SKM-1 treated with dmso at 0.1 percent for 144 hours (cell line): Measurements from ENCODE around the gene BBX.
A peak's percentile ranks its signal among the peaks of the same experiment; 100 is the strongest.

Source experiments
- DNase-seq: peaks from one replicate; lab custom pipeline; 2025; ENCODE audit not compliant: unreplicated experiment; lab: John Stamatoyannopoulos, UW

Gene BBX

DNA sequence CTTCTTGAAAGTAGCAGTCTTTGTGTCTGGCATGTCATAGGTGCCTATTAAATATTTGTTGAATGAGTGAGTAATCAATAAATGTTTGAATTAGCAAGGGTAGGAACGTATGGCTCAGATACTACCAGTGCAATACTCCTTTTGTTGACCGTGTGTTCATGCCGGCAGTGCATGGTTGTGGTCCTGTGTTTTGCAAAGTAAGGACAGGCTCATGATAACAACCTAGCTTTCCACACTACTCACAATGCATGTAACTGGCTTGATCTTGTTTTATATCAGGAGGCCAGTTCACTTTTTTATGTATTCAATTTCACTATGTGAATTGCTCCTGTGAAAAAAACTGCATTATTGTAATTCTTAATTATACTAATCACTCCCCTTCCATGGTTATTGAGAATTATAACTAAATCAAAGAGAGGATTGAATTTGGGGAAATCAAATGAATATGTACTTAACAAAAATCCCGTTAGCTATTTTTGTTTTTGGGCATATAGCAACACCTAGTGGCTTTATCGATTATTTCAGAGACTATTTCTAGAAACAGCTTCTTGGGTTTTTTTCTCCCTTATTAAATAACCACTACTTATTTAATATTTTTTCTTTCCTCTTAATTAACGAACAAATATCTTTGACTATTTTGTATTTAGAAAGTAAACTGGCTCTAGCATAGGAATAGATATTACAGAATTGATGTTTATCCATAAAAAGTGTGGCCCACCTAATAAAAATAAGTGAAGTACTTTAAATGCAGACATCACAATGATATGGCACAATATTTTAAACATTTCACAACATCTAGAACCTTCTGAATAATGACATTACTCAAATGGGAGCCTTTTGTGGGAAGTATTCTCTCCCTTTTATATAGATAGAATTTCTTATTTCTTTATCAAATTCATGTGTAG is 218.5 kb downstream of the BBX start:
- DNase-seq, result no peak

DNA sequence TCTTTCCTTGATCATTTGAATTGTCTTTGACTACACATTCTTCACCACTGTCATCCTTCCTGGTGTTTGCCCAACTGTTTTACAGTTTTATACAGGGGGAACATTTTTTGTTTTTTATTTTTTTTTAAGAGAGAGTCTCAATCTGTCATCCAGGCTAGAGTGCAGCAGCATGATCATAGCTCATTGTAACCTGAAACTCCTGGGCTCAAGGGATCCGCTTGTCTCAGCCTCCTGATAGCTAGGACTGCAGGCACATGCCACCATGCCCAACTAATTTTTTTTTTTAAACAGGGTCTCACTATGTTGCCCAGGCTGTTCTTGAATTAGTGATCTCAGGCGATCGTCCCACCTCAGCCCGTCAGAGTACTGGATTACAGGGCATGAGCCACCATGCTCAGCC is 222.6 kb downstream of the BBX start:
- no peak for DNase-seq

DNA sequence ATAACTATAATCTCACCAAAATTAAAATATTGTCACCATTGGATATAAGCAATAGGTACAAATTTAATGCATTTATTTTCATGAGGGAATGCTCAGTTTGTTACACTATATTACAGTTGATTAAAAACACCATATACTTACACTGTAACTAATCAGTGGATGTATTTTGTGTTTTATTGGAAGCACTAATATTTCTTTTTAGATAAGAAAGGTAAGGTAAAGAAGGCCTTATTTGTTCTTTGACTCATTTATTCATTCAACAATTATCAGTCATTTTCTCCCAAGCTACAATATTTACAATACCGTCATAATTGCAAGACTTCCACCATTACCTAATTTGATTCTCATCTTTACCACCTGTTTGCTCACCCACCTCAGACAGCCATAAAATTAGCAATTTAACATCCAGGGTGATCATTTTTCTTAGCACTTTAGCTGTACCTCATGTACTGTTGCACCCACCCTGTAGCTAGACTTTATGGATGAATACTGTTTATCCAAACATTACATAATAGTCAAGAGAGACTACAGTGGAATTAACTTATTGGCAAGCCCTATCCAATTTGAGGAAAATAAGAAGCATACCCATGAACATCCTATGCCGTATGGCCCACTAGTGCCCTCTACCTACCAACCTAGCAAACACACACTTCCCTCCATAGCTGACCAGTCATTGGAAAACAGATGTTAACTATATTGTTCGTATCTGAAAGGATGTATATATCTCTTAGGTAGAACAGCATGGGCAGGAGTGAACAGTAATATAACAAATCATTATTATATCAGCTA is 229.6 kb downstream of the BBX start:
- peak; percentile 31 for DNase-seq

DNA sequence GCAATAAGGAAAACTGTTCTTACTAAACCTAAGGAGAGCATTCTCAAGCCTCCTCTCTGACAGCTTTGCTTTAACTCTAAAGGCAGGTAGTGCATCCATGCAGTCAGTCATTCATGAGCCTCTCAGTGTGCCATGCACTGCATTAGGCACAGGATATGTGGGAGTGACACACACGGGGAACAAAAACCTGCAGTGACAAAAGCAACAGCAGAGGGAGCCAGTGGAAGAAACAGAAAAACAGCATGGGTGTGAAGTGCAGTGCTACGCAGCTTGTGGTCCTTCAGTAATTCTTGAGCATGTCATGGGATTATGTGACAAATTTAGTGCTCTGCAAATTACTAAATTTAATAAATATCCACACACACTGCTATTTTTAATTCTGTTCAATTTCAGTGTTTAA is 230.7 kb downstream of the BBX start:
- DNase-seq, result no peak

DNA sequence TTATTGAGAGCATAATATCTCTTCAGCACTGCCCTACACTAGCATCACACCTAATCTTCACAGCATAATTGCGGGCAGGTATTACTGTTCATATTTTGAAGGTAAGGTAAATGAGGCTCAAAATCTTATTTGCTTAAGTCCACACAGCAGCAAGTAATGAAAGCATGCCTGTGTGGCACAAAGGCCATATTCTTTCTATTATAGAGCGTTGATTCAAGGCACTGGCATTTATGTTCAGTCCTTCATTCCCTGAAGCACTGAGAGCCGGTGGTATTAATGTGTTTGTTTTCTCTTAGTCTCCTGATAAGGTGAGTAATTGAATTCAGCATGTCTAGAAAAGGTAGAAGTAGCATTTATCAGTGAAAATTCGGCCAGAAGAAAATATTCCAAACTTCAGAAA is 231.2 kb downstream of the BBX start:
- no peak for DNase-seq

DNA sequence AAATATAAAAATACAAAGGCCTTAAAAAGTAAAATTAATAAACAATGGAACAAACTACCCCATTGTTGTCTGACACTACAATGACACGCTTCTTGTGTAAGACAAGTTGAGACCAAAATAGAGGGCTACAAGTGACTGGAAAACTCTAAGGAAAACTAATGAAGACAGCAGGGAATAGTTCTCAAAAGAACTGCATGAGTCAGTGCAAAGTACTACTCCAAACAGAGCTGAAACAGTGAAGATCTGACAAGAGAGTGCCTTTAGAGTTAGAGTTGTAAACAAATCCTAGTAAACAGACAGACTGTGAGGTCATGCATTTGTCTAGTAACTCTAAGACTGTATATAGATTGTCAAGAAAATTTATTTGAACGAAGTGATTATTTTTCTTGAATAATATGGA is 233.9 kb downstream of the BBX start:
- DNase-seq, result no peak

DNA sequence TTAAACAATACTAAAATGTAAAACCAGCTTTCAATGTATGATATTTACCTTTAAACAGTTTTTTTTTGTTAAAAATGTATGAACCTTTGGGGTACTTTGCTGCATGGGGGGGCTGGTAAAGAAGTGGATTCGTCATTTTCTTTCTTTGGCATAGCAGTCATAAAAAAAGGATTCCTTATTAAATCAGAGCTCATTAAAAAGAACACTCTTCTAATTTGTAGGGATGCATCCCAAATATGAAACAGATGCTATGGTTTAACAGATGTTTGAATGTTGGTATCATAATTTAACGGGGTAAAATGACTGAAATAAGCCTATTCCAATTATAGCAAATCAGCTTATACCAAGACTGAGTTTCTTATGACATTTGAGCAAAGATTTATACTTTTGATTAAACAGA is 234.4 kb downstream of the BBX start:
- DNase-seq, result no peak

DNA sequence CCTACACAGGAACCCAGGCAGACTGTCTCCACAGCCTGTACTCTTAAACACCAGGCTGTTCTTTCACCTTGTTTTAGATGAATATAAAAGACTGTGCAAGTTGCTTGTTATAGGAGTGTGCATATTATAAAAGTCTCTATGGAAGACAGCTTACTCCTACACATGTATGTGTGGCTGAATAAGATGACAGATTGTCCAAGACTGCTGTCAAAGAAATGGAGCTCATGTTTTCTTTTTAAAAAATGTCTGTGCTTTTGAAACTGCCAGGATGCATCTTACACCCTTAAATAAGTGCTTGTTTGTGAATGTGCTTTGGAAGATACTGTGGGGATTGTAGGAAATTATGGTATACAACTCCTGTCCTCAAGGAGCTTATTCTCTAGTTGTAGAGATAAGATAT is 237.4 kb downstream of the BBX start:
- no peak for DNase-seq

DNA sequence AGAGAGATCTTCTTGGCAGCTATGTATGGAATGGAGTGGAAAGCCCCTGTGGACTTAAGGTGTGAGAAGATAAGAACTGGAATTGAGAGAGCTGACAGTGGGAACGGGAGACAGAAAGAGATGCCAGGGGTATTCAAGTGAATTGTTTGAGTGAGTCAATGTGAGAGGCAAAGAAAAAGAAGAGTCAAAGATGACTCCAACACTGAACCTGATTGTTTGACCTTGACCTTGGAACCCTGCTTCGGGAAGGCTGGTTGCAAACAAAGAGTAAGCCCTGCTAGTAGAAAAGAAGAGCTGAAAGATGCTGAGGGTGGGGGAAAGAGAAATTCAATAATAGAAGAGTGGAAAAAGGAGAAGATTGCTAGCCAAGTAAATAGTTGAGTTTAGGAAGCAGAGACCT is 238.6 kb downstream of the BBX start:
- DNase-seq, result no peak

DNA sequence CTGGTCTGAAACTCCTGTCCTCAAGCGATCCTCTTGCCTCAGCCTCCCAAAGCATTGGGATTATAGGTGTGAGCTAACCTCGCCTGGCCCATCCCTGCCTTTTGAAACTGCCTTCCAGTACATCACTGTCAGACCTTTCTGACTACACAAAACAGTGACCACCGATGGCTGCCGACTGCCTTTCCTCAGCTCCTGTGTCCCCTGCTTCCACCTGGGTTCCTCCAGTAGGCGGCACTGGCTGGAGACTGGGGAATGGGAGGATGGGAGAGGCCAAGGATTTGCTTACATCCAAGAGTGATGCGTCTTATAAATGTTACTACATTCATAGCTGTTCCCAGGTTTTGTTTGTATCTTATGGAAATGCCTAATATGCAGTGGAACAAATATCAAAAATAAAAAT is 242.8 kb downstream of the BBX start:
- no peak for DNase-seq

DNA sequence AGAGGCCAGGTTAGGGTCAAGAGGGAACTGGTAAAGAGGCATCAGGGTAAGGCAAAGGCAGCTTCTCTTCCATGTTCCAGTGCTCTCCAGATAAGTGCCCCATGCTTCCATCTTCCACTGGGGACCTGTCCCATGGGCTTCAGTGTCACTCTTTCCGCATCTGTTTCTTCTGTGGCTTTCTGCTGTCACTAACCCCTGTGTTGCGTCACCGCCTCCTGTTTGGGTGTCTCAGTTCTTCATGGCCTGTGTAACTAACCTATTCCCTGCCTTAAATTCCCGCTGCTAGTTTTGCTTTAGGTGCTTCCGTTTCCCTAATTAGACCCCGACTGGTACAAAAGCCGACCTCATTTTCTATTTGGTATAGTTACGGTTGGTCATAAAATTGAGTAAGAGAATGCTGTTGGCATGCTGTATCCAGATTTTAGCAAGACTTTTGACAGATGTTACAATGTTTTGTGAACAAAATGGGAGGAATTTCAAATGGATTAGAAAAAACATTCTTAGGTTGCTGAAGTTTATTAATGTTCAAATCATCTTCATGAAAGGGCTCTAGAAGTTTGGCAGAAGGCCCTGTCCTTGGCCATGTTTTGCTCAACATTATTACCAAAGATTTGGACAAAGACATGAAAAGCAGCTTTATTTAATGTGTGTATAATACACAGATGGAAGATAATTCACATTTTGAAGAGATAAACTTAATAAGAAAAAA is 245.3 kb downstream of the BBX start:
- DNase-seq, result peak; percentile 44

DNA sequence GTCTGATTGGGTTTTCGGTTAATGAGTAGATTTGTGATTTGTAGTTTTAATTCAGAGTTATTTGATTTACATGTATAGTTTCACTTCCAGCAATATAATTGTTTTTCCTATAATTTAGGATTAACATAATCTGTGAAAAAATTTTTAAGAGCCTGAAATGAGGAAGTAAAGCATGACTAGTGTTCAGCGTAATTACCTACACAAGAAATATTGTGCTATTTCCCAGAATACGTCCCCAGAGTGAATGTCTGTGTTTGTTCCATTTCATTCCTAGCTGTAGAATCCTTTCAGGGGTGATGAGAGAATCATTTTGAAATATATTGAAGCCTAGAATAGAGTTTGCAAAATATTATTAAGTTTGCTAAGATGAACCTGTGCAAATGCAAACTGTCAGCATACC is 247.1 kb downstream of the BBX start:
- DNase-seq, result no peak

DNA sequence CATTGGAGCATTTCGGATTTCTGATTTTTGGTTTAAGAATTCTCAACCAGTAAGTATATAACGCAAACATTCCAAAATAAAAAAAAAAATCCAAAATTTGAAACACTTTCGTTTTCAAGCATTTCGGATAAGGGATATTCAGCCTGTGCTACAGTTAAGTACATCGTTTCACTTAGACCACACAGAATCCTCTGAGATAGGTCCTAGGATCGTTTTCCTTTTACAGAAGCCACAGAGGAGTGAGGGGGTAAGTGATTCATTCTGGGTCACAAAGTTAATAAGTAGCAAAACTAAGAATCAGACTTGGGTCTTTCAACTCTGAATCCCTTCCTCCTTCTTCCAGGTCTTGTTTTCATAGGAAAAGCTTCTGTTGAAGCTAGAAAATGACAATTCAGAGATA is 249.3 kb downstream of the BBX start:
- DNase-seq, result no peak

DNA sequence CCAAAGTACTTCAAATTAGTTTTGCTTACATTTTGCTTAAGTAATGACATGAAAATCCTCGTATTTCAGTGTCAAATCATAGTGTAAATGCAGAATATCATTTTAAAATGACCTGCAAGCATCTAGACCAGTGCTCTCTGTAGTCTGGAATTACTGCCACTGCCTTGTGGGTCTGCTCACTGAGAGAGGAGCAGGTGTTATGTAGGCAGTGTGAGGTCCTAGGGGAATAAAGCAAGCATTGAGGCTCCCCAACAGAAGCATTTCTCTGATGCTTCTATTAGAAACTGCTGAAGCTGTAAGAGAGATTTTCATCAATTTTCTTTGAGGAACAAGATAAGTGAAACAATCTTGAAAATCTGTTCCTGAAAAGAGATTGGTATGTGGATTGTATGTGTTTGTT is 253.2 kb downstream of the BBX start:
- no peak for DNase-seq

DNA sequence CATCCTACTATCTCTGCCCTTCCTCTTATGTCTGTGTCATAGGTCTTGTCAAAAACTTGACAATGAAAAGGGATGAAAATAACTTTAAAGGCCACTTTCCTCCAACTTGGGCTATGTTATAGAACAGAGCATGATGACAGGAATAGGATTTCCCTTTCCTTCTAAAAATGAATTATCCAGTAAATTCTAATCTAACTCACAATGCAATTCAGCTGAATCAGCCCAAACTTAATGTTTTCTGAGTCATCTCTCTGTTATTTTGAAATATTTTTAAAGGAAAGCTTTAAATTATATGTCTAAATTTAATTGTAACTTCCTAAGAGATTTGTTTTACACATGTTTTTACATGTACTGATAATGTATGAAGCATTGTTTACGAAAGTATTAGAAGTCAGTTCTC is 258.5 kb downstream of the BBX start:
- DNase-seq, result no peak

DNA sequence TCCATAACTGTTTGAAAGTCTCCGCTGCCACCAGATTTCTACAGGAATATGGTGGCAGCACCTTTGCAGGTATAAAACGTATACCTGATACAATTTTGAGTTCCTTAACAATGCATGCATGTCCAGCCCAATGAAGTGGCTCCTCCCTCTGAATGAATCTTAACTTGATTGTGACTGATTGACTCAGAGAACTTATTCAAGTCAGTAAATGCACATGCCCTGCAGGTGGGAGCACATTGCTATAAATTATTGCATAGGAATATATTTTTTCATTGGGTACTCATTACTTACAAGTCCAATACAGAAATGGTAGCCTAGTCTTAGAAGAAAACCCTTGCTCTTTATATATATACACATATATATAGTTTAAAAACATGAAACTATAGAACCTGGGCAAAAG is 259.3 kb downstream of the BBX start:
- no peak for DNase-seq

DNA sequence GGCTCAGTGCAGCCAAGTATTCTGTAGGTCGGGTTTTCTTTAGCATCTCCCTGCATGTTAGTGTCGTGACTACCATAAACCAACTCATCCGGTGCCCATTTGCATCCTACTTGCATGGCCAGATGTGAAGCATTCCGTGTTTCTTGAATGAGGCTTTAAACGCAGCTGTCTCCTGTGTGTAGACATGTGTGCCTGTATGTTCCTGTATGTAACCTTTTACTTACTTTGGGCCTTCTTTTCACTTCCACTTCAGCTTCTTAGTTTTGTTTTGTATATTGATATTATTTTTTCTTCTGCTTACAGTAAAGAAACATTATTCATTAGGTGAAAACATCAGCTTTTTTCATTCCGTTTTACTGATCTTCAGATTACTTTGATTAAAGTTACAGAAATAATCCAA is 267.9 kb downstream of the BBX start:
- DNase-seq, result no peak

DNA sequence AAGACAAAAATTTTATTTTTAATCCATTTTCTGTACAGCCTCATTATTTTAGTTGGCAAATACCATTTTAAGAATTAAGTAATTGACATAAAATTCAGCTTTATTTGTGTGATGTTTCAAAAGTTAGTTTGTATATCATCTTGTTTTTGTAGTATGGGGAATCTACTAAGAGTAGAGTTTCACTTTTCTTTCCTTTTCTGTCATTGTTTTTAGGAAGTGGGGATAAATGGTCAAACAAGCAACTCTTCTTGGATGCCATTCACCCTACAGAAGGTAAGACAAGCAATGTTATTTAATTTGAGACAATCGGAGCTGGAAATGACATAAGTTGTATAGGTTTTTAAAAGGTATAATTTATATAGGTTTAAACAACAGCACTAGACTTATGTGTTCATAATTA is 268.3 kb downstream of the BBX start:
- DNase-seq, result no peak

DNA sequence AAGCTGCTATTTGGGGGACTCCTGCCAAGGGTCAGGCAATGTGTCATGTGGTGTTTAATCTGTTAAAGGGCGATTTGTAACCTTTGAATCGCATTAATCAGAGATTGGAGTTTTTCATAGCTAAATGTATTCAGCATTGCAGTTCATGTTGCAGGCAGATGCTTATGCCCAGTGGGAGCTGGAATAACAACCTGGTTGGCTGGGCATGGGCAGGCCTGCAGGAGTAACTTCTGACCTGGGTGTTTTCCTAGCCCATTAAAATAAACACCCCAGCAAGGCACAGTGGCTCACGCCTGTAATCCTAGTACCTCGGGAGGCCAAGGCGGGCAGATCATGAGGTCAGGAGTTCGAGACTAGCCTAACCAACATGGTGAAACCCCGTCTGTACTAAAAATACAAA is 268.7 kb downstream of the BBX start:
- no peak for DNase-seq

DNA sequence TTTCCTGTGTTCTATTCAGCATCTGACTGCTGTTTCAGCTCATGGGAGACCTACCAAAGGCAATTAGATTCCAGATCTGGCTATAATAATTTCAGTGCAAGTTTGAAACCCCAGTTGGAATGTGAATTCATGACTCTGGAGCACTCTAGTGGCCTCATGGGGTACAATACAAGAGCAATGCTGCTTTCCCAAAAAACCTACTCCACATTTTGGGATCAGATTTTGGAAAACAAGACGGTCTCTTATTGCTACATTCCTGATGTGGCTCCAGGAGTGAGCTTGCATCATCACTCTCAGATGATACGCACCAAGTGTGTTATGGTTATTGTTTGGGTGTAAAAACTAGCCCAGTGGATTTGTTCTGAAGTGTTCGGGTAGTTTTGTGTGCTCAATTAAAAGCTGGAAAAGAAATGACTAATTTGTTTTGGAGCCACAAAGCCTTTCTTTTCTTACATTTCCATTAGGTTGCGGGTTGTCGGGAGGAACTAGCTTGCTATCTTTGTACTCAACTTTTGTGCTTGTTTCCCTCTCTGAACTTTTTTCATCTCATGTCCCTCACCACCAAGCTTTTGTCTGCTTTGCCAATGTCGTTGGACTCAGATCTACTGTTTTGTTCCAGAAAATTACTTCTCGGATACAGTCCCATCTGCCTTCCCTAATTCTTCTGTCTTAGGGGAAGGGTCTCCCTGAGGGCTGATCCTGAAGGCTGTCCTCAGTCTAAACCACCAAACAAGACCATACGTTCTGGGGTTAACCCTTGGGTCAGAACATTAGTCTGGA is 272.1 kb downstream of the BBX start:
- no peak for DNase-seq

DNA sequence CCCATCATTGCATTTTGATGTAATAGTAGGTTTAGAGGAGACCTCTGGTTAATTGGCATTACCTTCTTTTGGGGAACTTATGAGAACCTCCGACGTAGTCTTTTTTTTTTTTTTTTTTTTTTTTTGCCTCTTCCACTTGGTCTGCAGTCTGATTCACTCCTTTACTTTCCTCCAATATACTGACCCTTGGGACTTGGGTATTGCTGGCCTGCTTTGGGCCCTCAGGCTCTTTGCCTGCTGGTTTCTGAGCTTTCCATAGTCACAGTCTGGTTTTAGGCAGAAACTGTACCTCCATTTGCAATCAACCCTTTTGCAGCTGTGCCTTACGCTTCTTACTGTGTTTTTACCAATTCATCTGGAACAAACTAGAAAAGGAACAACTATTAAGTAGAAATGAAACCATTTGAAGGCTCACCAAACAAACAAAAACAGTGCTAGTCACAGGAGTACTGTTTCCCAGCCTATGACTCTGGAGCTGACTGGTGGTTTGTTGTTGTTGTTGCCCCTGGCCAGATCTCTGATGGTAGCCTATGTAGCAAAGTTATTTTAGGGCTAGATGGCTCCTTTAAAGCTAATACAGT is 272.8 kb downstream of the BBX start:
- no peak for DNase-seq
